OCI-LY7 (cell line): Measurements from ENCODE around the gene ANTXR1. TPM values are rescaled to one million over a fixed set of nuclear protein-coding genes. Genes with fewer than 3 reads are reported as not detected.

Experiments used
- BruUV-seq: library from RNA; stranded (reverse); fragments of 400-500 nt; replicated peaks from 2 replicates; lab custom pipeline; 2021; lab: Mats Ljungman, UMichigan
- CTCF ChIA-PET: fragments of 300-600 bp; sonication (Branson Sonifier 250); formaldehyde crosslinking; loops from one replicate; lab custom pipeline; 2022; ENCODE audit warnings: antibody characterized with exemption; ENCODE audit not compliant: unreplicated experiment; lab: Charles Lee
- POLR2A ChIA-PET: fragments of 300-600 bp; sonication (Branson Sonifier 250); formaldehyde crosslinking; loops from one replicate; lab custom pipeline; 2022; ENCODE audit warnings: antibody characterized with exemption; lab: Charles Lee
- DNase-seq: peaks from one replicate; pipeline ENCODE4 v3.0.0-alpha.2; 2015; ENCODE audit warnings: low spot score
- H2AFZ ChIP-seq: fragments of 200-600 bp; sonication (generic), shearing (Covaris generic); 2 replicates; pipeline ENCODE4 v1.6.1; 2014; ENCODE audit warnings: mild to moderate bottlenecking, antibody characterized with exemption, low read length, moderate library complexity
- H3K27ac ChIP-seq: fragments of 200-600 bp; sonication (generic); 2 replicates; pipeline ENCODE4 v1.5.1; 2014; ENCODE audit warnings: mixed run types, low read depth, mild to moderate bottlenecking, moderate library complexity, low read length, inconsistent platforms; ENCODE audit not compliant: poor library complexity, severe bottlenecking
- H3K36me3 ChIP-seq: fragments of 200-600 bp; sonication (generic); 2 replicates; pipeline ENCODE4 v1.6.1; 2014; ENCODE audit warnings: mild to moderate bottlenecking, antibody characterized with exemption, low read length, moderate library complexity, mixed read lengths; ENCODE audit not compliant: insufficient read depth
- H3K4me1 ChIP-seq: fragments of 200-600 bp; sonication (generic); 2 replicates; pipeline ENCODE4 v1.5.1; 2014; ENCODE audit warnings: mild to moderate bottlenecking, low read length; ENCODE audit not compliant: insufficient read depth, poor library complexity, severe bottlenecking
- H3K4me2 ChIP-seq: fragments of 200-600 bp; sonication (generic); 2 replicates; pipeline ENCODE4 v1.6.1; 2014; ENCODE audit warnings: mild to moderate bottlenecking, low read length
- H3K4me3 ChIP-seq: fragments of 200-600 bp; sonication (generic); 2 replicates; pipeline ENCODE4 v1.5.1; 2014; ENCODE audit warnings: mild to moderate bottlenecking, low read depth, low read length; ENCODE audit not compliant: poor library complexity, severe bottlenecking
- H3K79me2 ChIP-seq: fragments of 200-600 bp; sonication (generic); 2 replicates; pipeline ENCODE4 v1.6.1; 2016; ENCODE audit warnings: low read depth, mild to moderate bottlenecking, low read length, moderate library complexity, mixed read lengths; ENCODE audit not compliant: insufficient read depth
- H3K9me2 ChIP-seq: fragments of 200-600 bp; sonication (generic); 2 replicates; pipeline ENCODE4 v1.6.1; 2016; ENCODE audit warnings: mild to moderate bottlenecking, low read length, mixed read lengths; ENCODE audit not compliant: insufficient read depth
- H3K9me3 ChIP-seq: fragments of 200-600 bp; sonication (generic); 2 replicates; pipeline ENCODE4 v1.6.1; 2014; ENCODE audit warnings: mild to moderate bottlenecking, mixed run types, low read length, mixed read lengths
- H4K20me1 ChIP-seq: fragments of 200-600 bp; sonication (generic); 2 replicates; pipeline ENCODE4 v1.6.1; 2014; ENCODE audit warnings: mild to moderate bottlenecking, antibody characterized with exemption, low read length, moderate library complexity, mixed read lengths; ENCODE audit not compliant: insufficient read depth
- CTCF ChIP-seq: fragments of 200-600 bp; sonication (generic); conservative IDR thresholded peaks from 2 replicates; pipeline ENCODE4 v1.5.1; 2014; ENCODE audit warnings: mild to moderate bottlenecking, antibody characterized with exemption, low read length, moderate library complexity, mixed read lengths
- EZH2phosphoT487 ChIP-seq: fragments of 200-600 bp; sonication (generic); IDR thresholded peaks from 2 replicates; pipeline ENCODE4 v1.6.1; 2018; ENCODE audit warnings: low read depth, borderline replicate concordance, mild to moderate bottlenecking, mixed run types, antibody characterized with exemption, low read length, moderate library complexity, mixed read lengths
- intact Hi-C: fragments of 100-400 bp; cut with micrococcal nuclease; formaldehyde crosslinking; loops from one replicate; pipeline ENCODE4 v1.10.0; 2022; ENCODE audit not compliant: unreplicated experiment
- total RNA-seq, 2 experiments: library from RNA; depleted of rRNA in 1 of 2; stranded (reverse); fragments of >200 nt in 1 of 2; shearing (Covaris generic) in 1 of 2; gene quantifications; 2 replicates each; pipeline ENCODE4 v1.2.3, GENCODE V29; 2014 to 2022

Gene ANTXR1
- total RNA-seq, 2 experiments from 2014 or later, result not detected

GRCh38 chr2:69200107-69200520 is 187.1 kb downstream of the ANTXR1 start:
- intact Hi-C loops, result no loop called here
- Histone ChIP-seq H3K4me3 (no peak overlapping the region), H4K20me1 (no peaks in the 10 kb centered on the region), H3K79me2 (no peaks in the 10 kb centered on the region), H2AFZ (no peak overlapping the region), H3K36me3 (no peaks in the 10 kb centered on the region), H3K9me3 (no peaks in the 10 kb centered on the region), H3K4me2 (no peak overlapping the region), H3K27ac (no peak overlapping the region), H3K9me2 (no peaks in the 10 kb centered on the region), H3K4me1 (no peaks in the 10 kb centered on the region)
- TF ChIP-seq CTCF (no peak), EZH2phosphoT487 (no peak)
- DNase-seq, result no peak
- ChIA-PET CTCF (no interaction called here), POLR2A (no interaction called here)
- BruUV-seq, result no TSS peak

GRCh38 chr2:69201259-69201658 is 188.3 kb downstream of the ANTXR1 start:
- intact Hi-C loops, result no loop called here
- no peak for DNase-seq
- H3K4me3 ChIP-seq, result no peak overlapping the region
- no peaks in the 10 kb centered on the region for H3K36me3 ChIP-seq
- no peaks in the 10 kb centered on the region for H3K4me1 ChIP-seq
- no TSS peak for BruUV-seq
- no peaks in the 10 kb centered on the region for H3K79me2 ChIP-seq
- H2AFZ ChIP-seq, result no peak overlapping the region
- no peak overlapping the region for H3K4me2 ChIP-seq
- H3K9me3 ChIP-seq, result no peaks in the 10 kb centered on the region
- H3K9me2 ChIP-seq, result no peaks in the 10 kb centered on the region
- no peak for TF ChIP-seq EZH2phosphoT487
- no peak for TF ChIP-seq CTCF
- H4K20me1 ChIP-seq, result no peaks in the 10 kb centered on the region
- H3K27ac ChIP-seq, result no peak overlapping the region
- ChIA-PET CTCF (no interaction called here), POLR2A (no interaction called here)

GRCh38 chr2:69202327-69202726 is 189.3 kb downstream of the ANTXR1 start:
- ChIA-PET CTCF (no interaction called here), POLR2A (no interaction called here)
- H3K9me3 ChIP-seq, result no peaks in the 10 kb centered on the region
- intact Hi-C loops, result no loop called here
- H3K4me1 ChIP-seq, result no peaks in the 10 kb centered on the region
- TF ChIP-seq CTCF (no peak), EZH2phosphoT487 (no peak)
- H3K9me2 ChIP-seq, result no peaks in the 10 kb centered on the region
- no peak overlapping the region for H3K27ac ChIP-seq
- DNase-seq, result no peak
- no peaks in the 10 kb centered on the region for H4K20me1 ChIP-seq
- no peak overlapping the region for H3K4me2 ChIP-seq
- no peaks in the 10 kb centered on the region for H3K79me2 ChIP-seq
- H3K36me3 ChIP-seq, result no peaks in the 10 kb centered on the region
- no peak overlapping the region for H2AFZ ChIP-seq
- H3K4me3 ChIP-seq, result no peak overlapping the region
- no TSS peak for BruUV-seq
